ENCODE measurements around the gene ARMC7.

The ARMC7 gene

GRCh38 chr17:75109407-75110233 lies at the start of gene ARMC7:
Gene ARMC7 (plus strand): TSS chr17:75109969. CDS start chr17:75110289, 320 bp downstream.
- DNase-seq (ENCODE audit: low read depth in 1 of 2, low spot score in 1 of 2) = peak; percentile 92 to 98
- in situ Hi-C loops (cut with HindIII; ENCODE audit: low pct_unique_long_range_greater_than_20kb, low sequenced_read_pairs) = no loop called here
- peak; percentile 16; the same call in 1 of the 2 replicates for TF ChIP-seq JUND (IDR thresholded peaks at IDR 0.05; ENCODE audit: low read depth)

GRCh38 chr17:75060434-75061054 lies 49.2 kb upstream of the ARMC7 start:
- in situ Hi-C loops (cut with HindIII; ENCODE audit: low pct_unique_long_range_greater_than_20kb, low sequenced_read_pairs) = no loop called here
- TF ChIP-seq JUND (IDR thresholded peaks at IDR 0.05; ENCODE audit: low read depth) = no peak
- DNase-seq (ENCODE audit: low read depth in 1 of 2, low spot score in 1 of 2) = no peak

- in situ Hi-C loops (cut with HindIII; ENCODE audit: low pct_unique_long_range_greater_than_20kb, low sequenced_read_pairs) = no loop called here
- no peak for DNase-seq (ENCODE audit: low read depth in 1 of 2, low spot score in 1 of 2)
- TF ChIP-seq JUND (IDR thresholded peaks at IDR 0.05; ENCODE audit: low read depth) = no peak
These were observed 48.7 kb upstream of the ARMC7 start for GRCh38 chr17:75061055-75061438.

GRCh38 chr17:75061618-75062017 lies 48.2 kb upstream of the ARMC7 start:
- in situ Hi-C loops (cut with HindIII; ENCODE audit: low pct_unique_long_range_greater_than_20kb, low sequenced_read_pairs) = no loop called here
- DNase-seq (ENCODE audit: low read depth in 1 of 2, low spot score in 1 of 2) = no peak
- no peak for TF ChIP-seq JUND (IDR thresholded peaks at IDR 0.05; ENCODE audit: low read depth)

- no peak for TF ChIP-seq JUND (IDR thresholded peaks at IDR 0.05; ENCODE audit: low read depth)
- in situ Hi-C loops (cut with HindIII; ENCODE audit: low pct_unique_long_range_greater_than_20kb, low sequenced_read_pairs) = no loop called here
- no peak for DNase-seq (ENCODE audit: low read depth in 1 of 2, low spot score in 1 of 2)
These were observed 46.6 kb upstream of the ARMC7 start for GRCh38 chr17:75063201-75063600.

- no peak for DNase-seq (ENCODE audit: low read depth in 1 of 2, low spot score in 1 of 2)
- in situ Hi-C loops (cut with HindIII; ENCODE audit: low pct_unique_long_range_greater_than_20kb, low sequenced_read_pairs) = no loop called here
- no peak for TF ChIP-seq JUND (IDR thresholded peaks at IDR 0.05; ENCODE audit: low read depth)
These were observed 46.1 kb upstream of the ARMC7 start for GRCh38 chr17:75063626-75064025.

GRCh38 chr17:75064040-75064439 lies 45.7 kb upstream of the ARMC7 start:
- in situ Hi-C loops (cut with HindIII; ENCODE audit: low pct_unique_long_range_greater_than_20kb, low sequenced_read_pairs) = no loop called here
- TF ChIP-seq JUND (IDR thresholded peaks at IDR 0.05; ENCODE audit: low read depth) = no peak
- DNase-seq (ENCODE audit: low read depth in 1 of 2, low spot score in 1 of 2) = no peak

GRCh38 chr17:75064460-75064859 lies 45.3 kb upstream of the ARMC7 start:
- TF ChIP-seq JUND (IDR thresholded peaks at IDR 0.05; ENCODE audit: low read depth) = no peak
- DNase-seq (ENCODE audit: low read depth in 1 of 2, low spot score in 1 of 2) = no peak
- in situ Hi-C loops (cut with HindIII; ENCODE audit: low pct_unique_long_range_greater_than_20kb, low sequenced_read_pairs) = no loop called here

- TF ChIP-seq JUND (IDR thresholded peaks at IDR 0.05; ENCODE audit: low read depth) = no peak
- DNase-seq (ENCODE audit: low read depth in 1 of 2, low spot score in 1 of 2) = no peak
- in situ Hi-C loops (cut with HindIII; ENCODE audit: low pct_unique_long_range_greater_than_20kb, low sequenced_read_pairs) = no loop called here
These were observed 44.8 kb upstream of the ARMC7 start for GRCh38 chr17:75064867-75065561.

GRCh38 chr17:75065562-75066151 lies 44.1 kb upstream of the ARMC7 start:
- in situ Hi-C loops (cut with HindIII; ENCODE audit: low pct_unique_long_range_greater_than_20kb, low sequenced_read_pairs) = no loop called here
- no peak for DNase-seq (ENCODE audit: low read depth in 1 of 2, low spot score in 1 of 2)
- TF ChIP-seq JUND (IDR thresholded peaks at IDR 0.05; ENCODE audit: low read depth) = no peak

DNA sequence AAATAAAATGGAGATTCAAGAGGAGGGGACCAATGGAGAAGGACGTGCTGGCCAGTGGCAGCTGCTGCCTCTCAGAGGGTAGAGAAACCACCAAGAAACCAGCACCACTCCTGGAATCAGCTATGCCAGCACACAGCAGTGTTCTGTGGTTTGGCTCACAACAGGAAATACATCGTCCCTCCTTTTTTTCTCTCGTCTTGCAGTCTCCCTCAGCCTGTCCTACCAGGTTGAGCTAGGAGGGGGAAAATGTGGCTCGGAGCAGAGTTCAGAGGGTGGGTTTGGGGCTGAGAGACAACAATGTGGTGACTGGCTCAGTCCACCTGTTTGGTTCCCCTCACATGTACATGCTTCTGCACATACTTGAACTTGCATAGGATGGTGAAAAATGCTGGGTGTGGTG lies 41.9 kb upstream of the ARMC7 start:
- in situ Hi-C loops (cut with HindIII; ENCODE audit: low pct_unique_long_range_greater_than_20kb, low sequenced_read_pairs) = no loop called here
- TF ChIP-seq JUND (IDR thresholded peaks at IDR 0.05; ENCODE audit: low read depth) = no peak
- no peak for DNase-seq (ENCODE audit: low read depth in 1 of 2, low spot score in 1 of 2)

GRCh38 chr17:75068750-75069149 lies 41.0 kb upstream of the ARMC7 start:
- no peak for DNase-seq (ENCODE audit: low read depth in 1 of 2, low spot score in 1 of 2)
- TF ChIP-seq JUND (IDR thresholded peaks at IDR 0.05; ENCODE audit: low read depth) = no peak
- in situ Hi-C loops (cut with HindIII; ENCODE audit: low pct_unique_long_range_greater_than_20kb, low sequenced_read_pairs) = no loop called here
